WTC11 (cell line): ENCODE measurements around the gene DPPA5. TPM values are rescaled to one million over a fixed set of nuclear protein-coding genes. Genes with fewer than 3 reads are reported as not detected.

ENCODE experiments used
- ATAC-seq: fragments of 200-7000 bp; cut with Tn5 transposase; 2 replicates; pipeline ENCODE4 v1.10.0; 2021; ENCODE audit warnings: mild to moderate bottlenecking, moderate library complexity
- Bru-seq: library from RNA; stranded (reverse); fragments of 400-500 nt; gene quantifications from one replicate; lab custom pipeline; 2021; lab: Mats Ljungman, UMichigan
- CTCF ChIA-PET: fragments of 300-600 bp; sonication (Branson Sonifier 250); formaldehyde crosslinking; loops from one replicate; lab custom pipeline; 2021; ENCODE audit warnings: antibody characterized with exemption; lab: Charles Lee
- POLR2A ChIA-PET: fragments of 350-600 bp; sonication (Branson Sonifier 250); formaldehyde crosslinking; loops from one replicate; lab custom pipeline; 2021; ENCODE audit warnings: antibody characterized with exemption; lab: Charles Lee
- DNase-seq: peaks from one replicate; pipeline ENCODE4 v3.0.0; 2021; ENCODE audit warnings: low spot score
- H3K27ac Mint-ChIP-seq: 2 replicates; pipeline ENCODE4 v1.8.0; 2021; ENCODE audit warnings: mixed read lengths
- H3K27me3 Mint-ChIP-seq: 2 replicates; pipeline ENCODE4 v1.8.0; 2021; ENCODE audit warnings: low read depth, mild to moderate bottlenecking, moderate library complexity, mixed read lengths
- H3K36me3 Mint-ChIP-seq: 2 replicates; pipeline ENCODE4 v1.8.0; 2021; ENCODE audit warnings: mixed read lengths
- H3K4me1 Mint-ChIP-seq: 2 replicates; pipeline ENCODE4 v1.8.0; 2022; ENCODE audit warnings: mixed read lengths
- H3K4me3 Mint-ChIP-seq: 2 replicates; pipeline ENCODE4 v1.8.0; 2021; ENCODE audit warnings: mild to moderate bottlenecking, moderate library complexity, mixed read lengths
- H3K9me3 Mint-ChIP-seq: 2 replicates; pipeline ENCODE4 v1.8.0; 2021; ENCODE audit warnings: mixed read lengths
- ATF3 ChIP-seq: sonication (generic); formaldehyde crosslinking; conservative IDR thresholded peaks from 2 replicates; pipeline ENCODE4 v1.8.1; 2022; ENCODE audit warnings: mild to moderate bottlenecking, missing genetic modification reagents
- ELF4 ChIP-seq: sonication (generic); formaldehyde crosslinking; IDR thresholded peaks from 2 replicates; pipeline ENCODE4 v1.8.1; 2022; ENCODE audit warnings: low read depth, mild to moderate bottlenecking, moderate library complexity, missing genetic modification reagents
- FOXP1 ChIP-seq: sonication (generic); formaldehyde crosslinking; IDR thresholded peaks from 2 replicates; pipeline ENCODE4 v1.8.0; 2022; ENCODE audit warnings: missing genetic modification reagents, mild to moderate bottlenecking, moderate library complexity, borderline replicate concordance
- GABPB1 ChIP-seq: sonication (generic); formaldehyde crosslinking; IDR thresholded peaks from 2 replicates; pipeline ENCODE4 v1.8.1; 2023; ENCODE audit warnings: mild to moderate bottlenecking, missing genetic modification reagents
- HMGA2 ChIP-seq: fragments of 250-450 bp; sonication (Bioruptor Pico); IDR thresholded peaks from 2 replicates; pipeline ENCODE4 v1.4.0; 2021; ENCODE audit warnings: mild to moderate bottlenecking, moderate library complexity
- KAT7 ChIP-seq: sonication (generic); formaldehyde crosslinking; IDR thresholded peaks from 2 replicates; pipeline ENCODE4 v1.8.1; 2023; ENCODE audit warnings: missing genetic modification reagents, mild to moderate bottlenecking, borderline replicate concordance
- PRRX2 ChIP-seq: fragments of 250-450 bp; sonication (Bioruptor Pico); IDR thresholded peaks from 2 replicates; pipeline ENCODE4 v1.8.0; 2021; ENCODE audit warnings: mild to moderate bottlenecking
- SMAD3 ChIP-seq: sonication (generic); formaldehyde crosslinking; IDR thresholded peaks from 2 replicates; pipeline ENCODE4 v1.8.0; 2022; ENCODE audit warnings: missing genetic modification reagents, mild to moderate bottlenecking, borderline replicate concordance
- TEAD1 ChIP-seq: sonication (generic); formaldehyde crosslinking; IDR thresholded peaks from 2 replicates; pipeline ENCODE4 v1.8.0; 2022; ENCODE audit warnings: mild to moderate bottlenecking, missing genetic modification reagents
- USF1 ChIP-seq: sonication (generic); formaldehyde crosslinking; IDR thresholded peaks from 2 replicates; pipeline ENCODE4 v1.8.0; 2022; ENCODE audit warnings: mild to moderate bottlenecking, missing genetic modification reagents
- ZNF219 ChIP-seq: sonication (generic); formaldehyde crosslinking; IDR thresholded peaks from 2 replicates; pipeline ENCODE4 v1.8.0; 2023; ENCODE audit warnings: missing genetic modification reagents, mild to moderate bottlenecking, borderline replicate concordance
- long read RNA-seq, 3 experiments: library from RNA in 1 of 3; library from capped mRNA in 1 of 3; library from polyadenylated mRNA in 1 of 3; unstranded in 2 of 3; stranded (forward) in 1 of 3; transcript quantifications; one replicate each; pipeline ENCODE4 v2.0.0, GENCODE V29; 2021
- total RNA-seq: library from RNA; stranded (reverse); gene quantifications from 3 replicates; pipeline ENCODE4 v1.2.3, GENCODE V29; 2021
- TF ChIP-seq, protein P1 (sequence below): fragments of 250-450 bp; sonication (Bioruptor Pico); IDR thresholded peaks from 2 replicates; pipeline ENCODE4 v1.9.0; 2021; ENCODE audit warnings: mild to moderate bottlenecking, borderline replicate concordance
- TF ChIP-seq, protein P2 (sequence below): fragments of 250-450 bp; sonication (Bioruptor Pico); IDR thresholded peaks from 2 replicates; pipeline ENCODE4 v1.9.0; 2021; ENCODE audit warnings: mild to moderate bottlenecking

DPPA5 gene, protein sequence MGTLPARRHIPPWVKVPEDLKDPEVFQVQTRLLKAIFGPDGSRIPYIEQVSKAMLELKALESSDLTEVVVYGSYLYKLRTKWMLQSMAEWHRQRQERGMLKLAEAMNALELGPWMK
- total RNA-seq (5.5 to 7.6 TPM (median 6.7 TPM) in 3 replicates), Bru-seq, nascent RNA (percentile 54 among the genes with signal in this experiment)
- long read RNA-seq, experiment 1, transcript DPPA5-201 (3 exons, 679 nt), result major isoform, 11 of 12 reads
- long read RNA-seq, experiment 1, partial matches to known transcripts, result 0 of 12 reads
- long read RNA-seq, experiment 1, other reads (novel, unspliced or antisense), result 1 of 12 reads
- long read RNA-seq, experiment 2, partial matches to known transcripts, result 0 of 4 reads
- long read RNA-seq, experiment 2, other reads (novel, unspliced or antisense), result 1 of 4 reads
- long read RNA-seq, experiment 3, result 0 reads

GRCh38 chr6:73353636-73354593, at the start of gene DPPA5:
TSS of gene DPPA5 (minus strand) at chr6:73354276. CDS start at chr6:73354225, 51 bp downstream.
- POLR2A ChIA-PET, result no interaction called here
- TF ChIP-seq ELF4 (CRISPR knock-in tag) (no peak), ZNF219 (no peak), ATF3 (CRISPR knock-in tag) (no peak), GABPB1 (no peak)
- Mint-ChIP-seq H3K4me1 (peaks cover 40% of the 10 kb centered on the region), H3K9me3 (no peaks in the 10 kb centered on the region), H3K36me3 (peaks cover 2% of the 10 kb centered on the region; the same call in 1 of the 2 replicates), H3K27me3 (peaks cover 12% of the 10 kb centered on the region), H3K27ac (no peak within 1 kb of the TSS), H3K4me3 (no peak within 1 kb of the TSS)
- peak; percentile 37 for DNase-seq
- ATAC-seq, result peak; percentile 23
- CTCF ChIA-PET, result interaction anchor here (0.8 to 1.0 kb wide), 2 partner anchors 8 to 27 kb away, joined by 3 read pairs; no protein-coding TSS in a partner anchor

DNA sequence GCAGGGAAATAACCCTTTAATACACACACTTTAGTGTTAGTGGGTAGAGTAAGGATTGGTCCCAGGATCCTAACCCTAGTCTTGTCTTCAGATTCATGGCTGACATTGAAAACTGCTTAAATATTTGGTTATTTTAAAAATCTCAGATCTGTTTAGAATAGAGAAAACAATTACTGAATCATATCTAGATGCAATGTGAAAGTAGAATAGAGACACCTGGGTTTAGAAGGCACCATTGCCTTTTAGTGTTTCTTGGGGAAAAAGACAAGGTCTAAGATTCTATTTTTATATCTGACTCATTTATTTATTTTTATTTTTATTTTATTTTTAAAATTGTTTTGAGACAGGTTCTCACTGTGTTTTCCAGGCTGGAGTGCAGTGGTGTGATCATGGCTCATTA, 46.6 kb upstream of the DPPA5 start:
- POLR2A ChIA-PET, result interaction anchor here (0.6 kb wide), 1 partner anchor 8 kb away, joined by 11 read pairs; no protein-coding TSS in a partner anchor
- TF ChIP-seq FOXP1 (CRISPR knock-in tag) (no peak), TEAD1 (no peak)
- TF ChIP-seq, all 79 proteins: peak for 0
- DNase-seq (no peak), ATAC-seq (no peak)
- no peaks in the 10 kb centered on the region for H3K27me3 Mint-ChIP-seq
- H3K36me3 Mint-ChIP-seq, result peaks cover 5% of the 10 kb centered on the region; the same call in 1 of the 2 replicates
- CTCF ChIA-PET, result interaction anchor here (2.9 kb wide), 1 partner anchor 12 kb away, joined by 14 read pairs; no protein-coding TSS in a partner anchor
- no peak overlapping the region for H3K4me3 Mint-ChIP-seq
- peaks cover 9% of the 10 kb centered on the region for H3K4me1 Mint-ChIP-seq
- H3K27ac Mint-ChIP-seq, result no peak overlapping the region
- peaks cover 6% of the 10 kb centered on the region for H3K9me3 Mint-ChIP-seq

GRCh38 chr6:73395875-73396274, 41.8 kb upstream of the DPPA5 start:
- ChIA-PET POLR2A (interaction anchor here (0.7 to 1.2 kb wide), 2 partner anchors 126 to 1697 kb away, joined by 3 to 4 read pairs; no protein-coding TSS in a partner anchor), CTCF (interaction anchor here (1.2 kb wide), 1 partner anchor 110 kb away, joined by 4 read pairs; no protein-coding TSS in a partner anchor)
- Mint-ChIP-seq H3K27ac (no peak overlapping the region), H3K9me3 (peaks cover 6% of the 10 kb centered on the region), H3K4me3 (no peak overlapping the region), H3K27me3 (peaks cover 11% of the 10 kb centered on the region), H3K4me1 (peaks cover 21% of the 10 kb centered on the region), H3K36me3 (peaks cover 5% of the 10 kb centered on the region; the same call in 1 of the 2 replicates)
- no peak for ATAC-seq
- TF ChIP-seq HMGA2 (no peak), KAT7 (no peak), PRRX2 (CRISPR knock-in tag) (no peak), USF1 (CRISPR knock-in tag) (no peak), SMAD3 (CRISPR knock-in tag) (no peak)
- TF ChIP-seq, protein P1, sequence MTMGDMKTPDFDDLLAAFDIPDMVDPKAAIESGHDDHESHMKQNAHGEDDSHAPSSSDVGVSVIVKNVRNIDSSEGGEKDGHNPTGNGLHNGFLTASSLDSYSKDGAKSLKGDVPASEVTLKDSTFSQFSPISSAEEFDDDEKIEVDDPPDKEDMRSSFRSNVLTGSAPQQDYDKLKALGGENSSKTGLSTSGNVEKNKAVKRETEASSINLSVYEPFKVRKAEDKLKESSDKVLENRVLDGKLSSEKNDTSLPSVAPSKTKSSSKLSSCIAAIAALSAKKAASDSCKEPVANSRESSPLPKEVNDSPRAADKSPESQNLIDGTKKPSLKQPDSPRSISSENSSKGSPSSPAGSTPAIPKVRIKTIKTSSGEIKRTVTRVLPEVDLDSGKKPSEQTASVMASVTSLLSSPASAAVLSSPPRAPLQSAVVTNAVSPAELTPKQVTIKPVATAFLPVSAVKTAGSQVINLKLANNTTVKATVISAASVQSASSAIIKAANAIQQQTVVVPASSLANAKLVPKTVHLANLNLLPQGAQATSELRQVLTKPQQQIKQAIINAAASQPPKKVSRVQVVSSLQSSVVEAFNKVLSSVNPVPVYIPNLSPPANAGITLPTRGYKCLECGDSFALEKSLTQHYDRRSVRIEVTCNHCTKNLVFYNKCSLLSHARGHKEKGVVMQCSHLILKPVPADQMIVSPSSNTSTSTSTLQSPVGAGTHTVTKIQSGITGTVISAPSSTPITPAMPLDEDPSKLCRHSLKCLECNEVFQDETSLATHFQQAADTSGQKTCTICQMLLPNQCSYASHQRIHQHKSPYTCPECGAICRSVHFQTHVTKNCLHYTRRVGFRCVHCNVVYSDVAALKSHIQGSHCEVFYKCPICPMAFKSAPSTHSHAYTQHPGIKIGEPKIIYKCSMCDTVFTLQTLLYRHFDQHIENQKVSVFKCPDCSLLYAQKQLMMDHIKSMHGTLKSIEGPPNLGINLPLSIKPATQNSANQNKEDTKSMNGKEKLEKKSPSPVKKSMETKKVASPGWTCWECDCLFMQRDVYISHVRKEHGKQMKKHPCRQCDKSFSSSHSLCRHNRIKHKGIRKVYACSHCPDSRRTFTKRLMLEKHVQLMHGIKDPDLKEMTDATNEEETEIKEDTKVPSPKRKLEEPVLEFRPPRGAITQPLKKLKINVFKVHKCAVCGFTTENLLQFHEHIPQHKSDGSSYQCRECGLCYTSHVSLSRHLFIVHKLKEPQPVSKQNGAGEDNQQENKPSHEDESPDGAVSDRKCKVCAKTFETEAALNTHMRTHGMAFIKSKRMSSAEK (CRISPR knock-in tag), result no peak
- TF ChIP-seq, protein P2, sequence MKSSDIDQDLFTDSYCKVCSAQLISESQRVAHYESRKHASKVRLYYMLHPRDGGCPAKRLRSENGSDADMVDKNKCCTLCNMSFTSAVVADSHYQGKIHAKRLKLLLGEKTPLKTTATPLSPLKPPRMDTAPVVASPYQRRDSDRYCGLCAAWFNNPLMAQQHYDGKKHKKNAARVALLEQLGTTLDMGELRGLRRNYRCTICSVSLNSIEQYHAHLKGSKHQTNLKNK (CRISPR knock-in tag), result no peak
- DNase-seq, result no peak
